ENCODE results near the gene DHPS. TPM values are rescaled to one million over a fixed set of nuclear protein-coding genes. Genes with fewer than 3 reads are reported as not detected.

DHPS gene
- total and polyA plus RNA-seq, 2 donors (not counting 3 experiments of a cell fraction or from before 2014, with no cell fraction given), result 68.4 to 90.1 TPM

DNA sequence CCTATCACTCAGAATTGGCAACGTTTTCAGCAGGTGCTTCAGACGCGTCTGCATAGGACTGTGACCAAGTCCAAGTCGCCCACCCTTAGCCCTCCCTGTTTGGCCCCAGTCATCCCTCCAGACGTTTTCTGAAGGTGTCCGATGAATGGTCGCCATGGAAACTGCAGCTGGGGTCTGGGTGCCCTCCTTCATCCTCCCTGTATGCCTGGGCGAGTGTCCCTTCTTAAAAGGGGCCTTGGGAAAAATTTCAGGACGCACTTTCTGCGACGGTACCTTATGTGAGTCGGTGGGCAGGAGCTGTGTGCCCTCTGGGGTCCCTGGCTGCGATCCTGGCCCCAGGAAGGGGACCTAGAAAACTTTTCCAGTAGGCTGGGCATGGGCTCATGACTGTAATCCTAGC, 40.2 kb downstream of the DHPS start:
- FAIRE-seq (no peak), DNase-seq (ENCODE audit: low read depth, low spot score) (no peak)
- no peak overlapping the region for H3K9ac ChIP-seq (replicated peaks; ENCODE audit: extremely low read depth, insufficient read depth, low read length)
- H3K79me2 ChIP-seq (ENCODE audit: control insufficient read depth, insufficient read depth, low read length), result no peaks in the 10 kb centered on the region
- no peaks in the 10 kb centered on the region for H3K9me3 ChIP-seq (replicated peaks; ENCODE audit: control insufficient read depth, insufficient read depth, low read length)
- no peaks in the 10 kb centered on the region for H3K9me1 ChIP-seq (replicated peaks; ENCODE audit: control insufficient read depth, extremely low read depth, insufficient read depth, low read length)
- no peaks in the 10 kb centered on the region for H3K4me1 ChIP-seq (ENCODE audit: control insufficient read depth, extremely low read depth, insufficient read depth, low read length)
- H3K4me3 ChIP-seq (replicated peaks in 1 of 3; ENCODE audit: insufficient read depth in 1 of 3, low read depth in 1 of 3, low read length in 3 of 3), result no peak overlapping the region
- intact Hi-C loops (cut with micrococcal nuclease) (loop anchor here (2.0 kb wide), 1 partner anchor 25 kb away; the partner anchor contains the start of genes MAN2B1 and WDR83), dilution Hi-C loops (cut with MboI; ENCODE audit: extremely low pct_ligation_motif_present, low sequenced_read_pairs) (no loop called here)
- H2AFZ ChIP-seq (ENCODE audit: low read depth, low read length), result no peak overlapping the region
- no peaks in the 10 kb centered on the region for H3K36me3 ChIP-seq (ENCODE audit: control insufficient read depth in 2 of 2, extremely low read depth in 1 of 2, insufficient read depth in 2 of 2, low read length in 2 of 2)
- TF ChIP-seq CTCF (IDR thresholded peaks at IDR 0.05; ENCODE audit: extremely low read depth in 1 of 2, insufficient read depth in 1 of 2, low read depth in 1 of 2, low read length in 2 of 2) (no peak), POLR2A (IDR thresholded peaks at IDR 0.05; ENCODE audit: low read depth, low read length) (no peak), POLR2AphosphoS5 (IDR thresholded peaks at IDR 0.05; ENCODE audit: insufficient read depth, low read depth, low read length) (no peak), GATA2 (IDR thresholded peaks at IDR 0.05; ENCODE audit: insufficient read depth, insufficient read length, low read depth, low read length) (no peak), FOS (IDR thresholded peaks at IDR 0.05; ENCODE audit: borderline replicate concordance, insufficient read depth, low read length) (no peak), JUN (IDR thresholded peaks at IDR 0.05; ENCODE audit: borderline replicate concordance, insufficient read depth, insufficient read length, low read depth) (no peak), MAX (IDR thresholded peaks at IDR 0.05; ENCODE audit: insufficient read depth, insufficient read length) (no peak), MYC (IDR thresholded peaks at IDR 0.05; ENCODE audit: low read depth, low read length) (no peak), EZH2 (IDR thresholded peaks at IDR 0.05; ENCODE audit: borderline replicate concordance, low read depth, low read length, severe bottlenecking) (no peak)
- ChIA-PET CTCF (interaction anchor here (1.0 kb wide), 1 partner anchor 30 kb away, joined by 4 read pairs; no protein-coding TSS in a partner anchor), POLR2A (no interaction called here)
- no peaks in the 10 kb centered on the region for H3K27me3 ChIP-seq (ENCODE audit: control insufficient read depth in 2 of 2, insufficient read depth in 2 of 2, low read length in 2 of 2)
- H3K27ac ChIP-seq (ENCODE audit: insufficient read depth, low read depth, low read length), result no peak overlapping the region
- H4K20me1 ChIP-seq (replicated peaks; ENCODE audit: control insufficient read depth, extremely low read depth, insufficient read depth, low read length), result no peaks in the 10 kb centered on the region
- BruUV-seq (replicated peaks), result no TSS peak
- no peak overlapping the region for H3K4me2 ChIP-seq (ENCODE audit: insufficient read depth, low read length)
